Measurements from ENCODE around the gene NNT. TPM values are rescaled to one million over a fixed set of nuclear protein-coding genes. Genes with fewer than 3 reads are reported as not detected.
"Not testable (repeated sequence)": the region's sequence is repeated elsewhere in the genome, so short reads cannot be mapped to it uniquely, and the experiment has no call there.

The NNT gene
- total RNA-seq: 40.3 TPM

- intact Hi-C loops (cut with DNase I): no loop called here
Measured at GRCh38 chr5:43602461-43603343, at the start of gene NNT. TSS of gene NNT (plus strand) at chr5:43603180. CDS start at chr5:43609196, 6,016 bp downstream.

GRCh38 chr5:43553381-43553780 lies 49.6 kb upstream of the NNT start:
- intact Hi-C loops (cut with DNase I): no loop called here
- DNase-seq (ENCODE audit: extremely low spot score in 2 of 2): no peak
- TF ChIP-seq POLR2A (IDR thresholded peaks at IDR 0.05) (no peak), CTCF (IDR thresholded peaks at IDR 0.05) (no peak), POLR2AphosphoS5 (IDR thresholded peaks at IDR 0.05; ENCODE audit: insufficient read depth in 1 of 2, low read depth in 1 of 2) (no peak)
- H3K9me3 ChIP-seq: no peaks in the 10 kb centered on the region
- H3K27ac ChIP-seq: no peak overlapping the region
- no peaks in the 10 kb centered on the region for H3K27me3 ChIP-seq
- H3K36me3 ChIP-seq: peaks cover 0 to 40% of the 10 kb centered on the region in 2 donors
- H3K4me3 ChIP-seq: no peak overlapping the region
- peaks cover 57% of the 10 kb centered on the region for H3K4me1 ChIP-seq

More at GRCh38 chr5:43602461-43603343, at the start of gene NNT:
- Histone ChIP-seq H3K4me3 (peak within 1 kb of the TSS; percentile 58 to 93), H3K9me3 (no peaks in the 10 kb centered on the region), H3K27me3 (no peaks in the 10 kb centered on the region), H3K36me3 (no peaks in the 10 kb centered on the region), H3K27ac (peak within 1 kb of the TSS; percentile 91), H3K4me1 (peaks cover 29% of the 10 kb centered on the region)
- no peak for DNase-seq (ENCODE audit: extremely low spot score in 2 of 2)
- TF ChIP-seq POLR2A (IDR thresholded peaks at IDR 0.05) (peak in 1 of 2 donors; percentile 18), CTCF (IDR thresholded peaks at IDR 0.05) (no peak), POLR2AphosphoS5 (IDR thresholded peaks at IDR 0.05; ENCODE audit: insufficient read depth in 1 of 2, low read depth in 1 of 2) (peak in 1 of 2 donors; percentile 54)

- no peak overlapping the region for H3K4me3 ChIP-seq
Measured at GRCh38 chr5:43554497-43554896, 48.5 kb upstream of the NNT start.

GRCh38 chr5:43555895-43556606 lies 46.9 kb upstream of the NNT start:
- Histone ChIP-seq H3K27me3 (no peaks in the 10 kb centered on the region), H3K4me3 (peak overlapping the region; percentile 63 to 86), H3K4me1 (peaks cover 48% of the 10 kb centered on the region), H3K9me3 (no peaks in the 10 kb centered on the region), H3K27ac (peak overlapping the region; percentile 92), H3K36me3 (peaks cover 0 to 24% of the 10 kb centered on the region in 2 donors)
- no peak for DNase-seq (ENCODE audit: extremely low spot score in 2 of 2)
- TF ChIP-seq POLR2AphosphoS5 (IDR thresholded peaks at IDR 0.05; ENCODE audit: insufficient read depth in 1 of 2, low read depth in 1 of 2) (peak; percentile 10 to 56), CTCF (IDR thresholded peaks at IDR 0.05) (no peak)
- intact Hi-C loops (cut with DNase I): no loop called here

More at GRCh38 chr5:43554497-43554896, 48.5 kb upstream of the NNT start:
- H3K36me3 ChIP-seq: peaks cover 0 to 35% of the 10 kb centered on the region in 2 donors
- intact Hi-C loops (cut with DNase I): no loop called here
- no peak for TF ChIP-seq POLR2A (IDR thresholded peaks at IDR 0.05)
- TF ChIP-seq POLR2AphosphoS5 (IDR thresholded peaks at IDR 0.05; ENCODE audit: insufficient read depth in 1 of 2, low read depth in 1 of 2): no peak
- no peak for TF ChIP-seq CTCF (IDR thresholded peaks at IDR 0.05)
- no peaks in the 10 kb centered on the region for H3K27me3 ChIP-seq
- peaks cover 57% of the 10 kb centered on the region for H3K4me1 ChIP-seq
- DNase-seq (ENCODE audit: extremely low spot score in 2 of 2): no peak
- no peaks in the 10 kb centered on the region for H3K9me3 ChIP-seq
- H3K27ac ChIP-seq: no peak overlapping the region

GRCh38 chr5:43556607-43556856 lies 46.4 kb upstream of the NNT start:
- peak overlapping the region; percentile 63 to 86 for H3K4me3 ChIP-seq
- H3K9me3 ChIP-seq; H3K27me3 ChIP-seq; DNase-seq (ENCODE audit: extremely low spot score in 2 of 2); intact Hi-C loops (cut with DNase I): not testable (repeated sequence)
- H3K27ac ChIP-seq: peak overlapping the region; percentile 92
- H3K36me3 ChIP-seq: peaks cover 0 to 19% of the 10 kb centered on the region in 2 donors
- peaks cover 44% of the 10 kb centered on the region for H3K4me1 ChIP-seq
